Adipose tissue (tissue), 3 donors: ENCODE measurements around the gene SNX25. TPM values are rescaled to one million over a fixed set of nuclear protein-coding genes. Genes with fewer than 3 reads are reported as not detected.
A peak's percentile ranks its signal among the peaks of the same experiment; 100 is the strongest.
"Not testable (repeated sequence)": the region's sequence is repeated elsewhere in the genome, so short reads cannot be mapped to it uniquely, and the experiment has no call there.

Experiments used
- H3K27ac ChIP-seq: one replicate; pipeline ENCODE4 v1.5.1; 2013; ENCODE audit warnings: low read depth, low read length
- WGBS, 3 donors: extraction: QIAGEN DNeasy Blood & Tissue Kit; methylation state at CpG; one replicate each; pipeline ENCODE4 v1.1.7; 2013; 5-methylcytosine and 5-hydroxymethylcytosine counted together
- polyA plus RNA-seq, 3 donors: library from polyadenylated mRNA; stranded (reverse); fragments of 200-250 nt; gene quantifications; one replicate each; pipeline ENCODE4 v1.2.3, GENCODE V29; 2013
- donor health status: healthy with polysubstance abuse.
- donor health status: Bipolar disorder and iron deficiency.
- donor health status: healthy.

Gene SNX25
- 1 to 10 TPM; 4.3 to 7.4 (median 5.5) TPM for polyA plus RNA-seq

GRCh38 chr4:185209031-185209851 lies at the start of gene SNX25:
TSS of gene SNX25 (plus strand) at chr4:185209598. CDS start at chr4:185209827, 229 bp downstream.
- WGBS, 3 donors = 1% methylated on average over 60 to 72 of the region's 72 CpGs

DNA sequence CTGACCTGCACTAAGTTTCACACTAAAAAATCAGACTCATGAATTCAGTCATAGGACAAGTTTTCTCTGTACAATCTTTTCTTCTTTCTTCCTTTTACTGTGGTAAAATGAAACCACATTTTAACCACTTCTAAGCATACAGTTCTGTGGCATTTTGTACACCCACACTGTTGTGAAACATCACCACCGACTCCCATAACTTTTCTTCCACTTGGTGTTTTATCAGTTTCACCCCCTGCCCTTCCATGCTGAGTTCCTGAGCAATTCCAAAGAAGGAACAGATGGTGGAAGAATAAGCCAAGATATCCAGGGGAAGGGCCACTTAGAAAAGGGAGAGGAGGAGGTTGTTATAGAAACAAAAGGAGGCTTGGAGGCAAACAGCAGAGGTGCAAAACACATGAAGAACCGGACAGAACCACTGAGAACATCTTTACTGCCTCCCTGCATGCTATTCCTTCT lies 43.8 kb upstream of the SNX25 start:
- H3K27ac ChIP-seq = no peak overlapping the region
- 25 to 72% (median 30%) methylated on average over 2 of the region's 2 CpGs for WGBS, 3 donors

More at GRCh38 chr4:185209031-185209851, at the start of gene SNX25:
- peak within 1 kb of the TSS; percentile 56 for H3K27ac ChIP-seq

DNA sequence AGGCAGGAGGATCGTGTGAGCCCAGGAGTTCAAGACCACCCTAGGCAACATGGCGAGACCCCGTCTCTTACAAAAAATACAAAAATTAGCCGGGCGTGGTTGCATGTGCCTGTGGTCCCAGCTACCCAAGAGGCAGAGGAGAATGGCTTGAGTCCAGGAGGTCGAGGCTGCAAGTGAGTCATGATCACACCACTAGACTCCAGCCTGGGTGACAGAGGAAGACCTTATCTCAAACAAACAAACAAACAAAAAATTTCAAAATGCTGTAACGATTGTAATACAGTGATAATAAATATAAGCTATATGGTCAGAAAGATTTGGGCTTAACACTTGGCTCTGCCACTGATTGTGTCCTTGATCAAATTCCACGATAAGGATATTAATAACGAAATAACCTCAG lies 42.2 kb upstream of the SNX25 start:
- WGBS, 3 donors = 87 to 91% (median 87%) methylated on average over 9 of the region's 9 CpGs
- H3K27ac ChIP-seq = no peak overlapping the region

- no peak overlapping the region for H3K27ac ChIP-seq
- WGBS, 3 donors = 90 to 94% (median 93%) methylated on average over 2 of the region's 2 CpGs
Observed at GRCh38 chr4:185171373-185172071, 37.9 kb upstream of the SNX25 start.

GRCh38 chr4:185179488-185179887 lies 29.9 kb upstream of the SNX25 start:
- H3K27ac ChIP-seq = no peak overlapping the region
- WGBS, 3 donors = 85 to 94% (median 91%) methylated on average over 3 of the region's 3 CpGs

GRCh38 chr4:185182239-185182638 lies 27.2 kb upstream of the SNX25 start:
- 67 to 79% (median 69%) methylated on average over 2 of the region's 2 CpGs for WGBS, 3 donors
- no peak overlapping the region for H3K27ac ChIP-seq

- WGBS, 3 donors = 41 to 46% (median 43%) methylated on average over 6 of the region's 6 CpGs
- H3K27ac ChIP-seq = no peak overlapping the region
Observed at GRCh38 chr4:185183622-185184281, 25.6 kb upstream of the SNX25 start.

GRCh38 chr4:185186769-185187168 lies 22.6 kb upstream of the SNX25 start:
- WGBS, 3 donors = 55 to 64% (median 62%) methylated on average over 3 of the region's 3 CpGs
- H3K27ac ChIP-seq = no peak overlapping the region

- 71 to 77% (median 75%) methylated on average over 4 of the region's 4 CpGs for WGBS, 3 donors
- no peak overlapping the region for H3K27ac ChIP-seq
Observed at GRCh38 chr4:185189606-185190305, 19.6 kb upstream of the SNX25 start.

DNA sequence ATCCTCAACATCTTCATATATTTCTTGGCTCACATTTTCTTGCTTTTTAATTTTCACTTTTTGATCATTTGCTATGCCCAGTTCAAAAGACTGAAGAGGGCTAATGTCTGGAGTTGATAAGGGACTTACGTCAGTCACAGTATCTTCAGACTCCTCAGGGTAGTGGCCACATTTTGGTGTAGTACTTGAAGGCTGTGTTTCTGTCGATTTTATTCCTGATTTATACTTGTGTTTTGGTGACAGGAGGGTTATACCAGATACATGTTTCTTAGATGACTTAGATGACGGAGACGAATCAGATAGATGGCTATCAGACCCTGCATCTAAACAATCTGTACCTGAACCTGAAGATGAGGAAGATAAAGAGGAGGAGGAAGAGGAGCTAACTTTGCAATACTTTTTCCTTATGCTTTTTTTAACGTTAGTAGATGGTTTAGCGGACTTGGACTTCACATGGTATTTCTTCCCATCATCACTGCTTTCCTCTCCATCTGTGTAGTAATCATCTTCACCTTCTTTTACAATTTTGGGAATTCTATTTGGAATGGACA lies 19.0 kb upstream of the SNX25 start:
- 83 to 89% (median 88%) methylated on average over 6 of the region's 6 CpGs for WGBS, 3 donors
- H3K27ac ChIP-seq = no peak overlapping the region

DNA sequence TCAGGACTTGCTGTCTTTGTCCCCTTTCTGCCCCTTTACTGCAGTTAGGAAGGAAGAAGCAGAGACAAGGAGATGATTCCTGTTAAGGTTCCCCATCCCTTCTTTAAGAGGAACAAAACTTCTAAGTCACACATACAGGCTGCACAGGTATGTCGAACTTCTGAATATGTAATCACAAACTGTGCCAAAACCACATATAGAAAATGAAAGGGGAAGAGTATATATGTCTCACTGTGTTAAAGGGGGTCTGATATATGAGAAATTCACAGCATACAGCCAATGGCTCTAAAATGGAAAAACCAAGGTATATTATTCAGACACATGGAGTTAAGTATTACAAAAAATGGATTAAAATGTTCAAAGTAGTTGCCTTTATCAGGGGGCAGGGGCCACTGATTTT lies 17.3 kb upstream of the SNX25 start:
- 63 to 79% (median 67%) methylated on average over 1 of the region's 1 CpG for WGBS, 3 donors
- no peak overlapping the region for H3K27ac ChIP-seq

DNA sequence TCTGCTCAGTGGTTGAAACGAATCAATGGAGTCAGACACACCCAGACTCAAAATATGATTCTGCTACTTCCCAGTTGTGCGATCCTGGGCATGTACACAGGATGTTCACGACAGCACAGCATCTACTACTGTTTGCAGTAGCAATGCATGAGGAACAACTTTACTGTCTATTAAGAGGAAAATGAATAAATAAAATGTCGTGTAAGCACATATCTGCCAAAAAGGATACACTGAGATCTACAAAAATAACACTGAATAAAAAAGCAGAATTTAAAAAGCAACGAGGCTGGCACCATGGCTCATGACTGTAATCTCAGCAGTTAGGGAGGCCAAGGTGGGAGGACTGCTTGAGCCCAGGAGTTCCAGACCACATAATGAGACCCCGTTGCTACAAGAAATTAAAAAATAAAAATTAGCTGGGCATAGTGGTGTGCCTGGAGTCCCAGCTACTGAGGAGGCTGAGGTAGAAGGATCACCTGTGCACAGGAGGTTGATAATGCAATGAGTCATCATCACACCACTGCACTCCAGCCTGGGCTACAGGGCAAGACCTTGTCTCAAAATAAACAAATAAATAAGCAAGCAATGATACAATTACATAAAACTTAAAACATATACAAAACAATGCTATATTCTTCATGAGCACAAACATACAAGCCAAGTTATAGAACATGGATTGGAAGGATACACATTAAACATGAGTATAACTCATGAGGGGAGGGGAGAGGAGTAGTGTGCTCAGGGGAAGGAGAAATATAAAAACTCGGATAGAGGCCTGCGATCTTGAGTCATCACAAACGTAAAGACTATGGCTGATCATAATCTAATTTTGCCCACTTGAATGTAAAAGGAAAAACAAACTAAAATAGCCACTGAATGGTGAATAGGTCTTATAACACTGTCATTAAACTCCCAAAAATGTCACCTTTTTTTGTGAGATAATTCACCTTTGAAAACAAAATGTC lies 14.2 kb upstream of the SNX25 start:
- 73 to 86% (median 78%) methylated on average over 9 of the region's 9 CpGs for WGBS, 3 donors
- H3K27ac ChIP-seq = no peak overlapping the region

GRCh38 chr4:185196437-185196836 lies 13.0 kb upstream of the SNX25 start:
- H3K27ac ChIP-seq = no peak overlapping the region
- WGBS, 3 donors = 95 to 97% (median 97%) methylated on average over 2 of the region's 2 CpGs

DNA sequence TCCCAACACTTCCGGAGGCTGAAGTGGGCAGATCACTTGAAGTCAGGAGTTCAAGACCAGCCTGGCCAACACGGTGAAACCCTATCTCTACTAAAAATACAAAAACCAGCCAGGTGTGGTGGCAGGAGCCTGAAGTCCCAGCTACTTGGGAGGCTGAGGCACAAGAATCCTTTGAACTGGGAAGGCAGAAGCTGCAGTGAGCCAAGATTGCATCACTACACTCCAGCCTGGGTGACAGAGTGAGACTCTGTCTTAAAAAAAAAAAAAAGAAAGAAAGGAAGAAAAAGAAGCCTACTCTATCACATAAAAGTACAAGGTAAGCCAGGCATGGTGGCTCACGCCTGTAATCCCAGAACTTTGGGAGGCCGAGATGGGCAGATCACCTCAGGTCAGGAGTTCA lies 11.2 kb upstream of the SNX25 start:
- H3K27ac ChIP-seq = not testable (repeated sequence)
- WGBS, 3 donors = 95 to 99% (median 96%) methylated on average over 4 of the region's 4 CpGs

- WGBS, 3 donors = 45 to 57% (median 56%) methylated on average over 16 of the region's 16 CpGs
- no peak overlapping the region for H3K27ac ChIP-seq
Observed at GRCh38 chr4:185201977-185202962, 7.1 kb upstream of the SNX25 start.

GRCh38 chr4:185202984-185203485 lies 6.4 kb upstream of the SNX25 start:
- 65 to 69% (median 66%) methylated on average over 8 of the region's 8 CpGs for WGBS, 3 donors
- H3K27ac ChIP-seq = peak overlapping the region; percentile 83
